G401.6 (cell line): Measurements from ENCODE around the gene BTF3L4.
"Not testable (repeated sequence)": the region's sequence is repeated elsewhere in the genome, so short reads cannot be mapped to it uniquely, and the experiment has no call there.

Source experiments
- FAIRE-seq: peaks from 2 replicates; lab custom pipeline; 2012; peaks lifted over from hg19 to GRCh38; lab: Jason Lieb, UNC

The BTF3L4 gene

GRCh38 chr1:52055066-52055865 is 829 bp upstream of the BTF3L4 start, which contains the start of gene TXNDC12:
TXNDC12 (minus strand) TSS chr1:52055191; CDS start chr1:52055096, 95 bp downstream.
- peak; percentile 40 for FAIRE-seq

- FAIRE-seq: no peak
These were observed 281 bp upstream of the BTF3L4 start for GRCh38 chr1:52055866-52056162.

GRCh38 chr1:52056937-52057231 is 789 bp downstream of the BTF3L4 start:
- no peak for FAIRE-seq

- no peak for FAIRE-seq
These were observed 1.2 kb downstream of the BTF3L4 start for GRCh38 chr1:52057255-52057654.

GRCh38 chr1:52057876-52058415 is 1.9 kb downstream of the BTF3L4 start:
- FAIRE-seq: no peak

- no peak for FAIRE-seq
These were observed 3.2 kb downstream of the BTF3L4 start for GRCh38 chr1:52059321-52059720.

GRCh38 chr1:52059888-52060287 is 3.8 kb downstream of the BTF3L4 start:
- FAIRE-seq: no peak

GRCh38 chr1:52060822-52061221 is 4.7 kb downstream of the BTF3L4 start:
- no peak for FAIRE-seq

GRCh38 chr1:52063192-52063591 is 7.1 kb downstream of the BTF3L4 start:
- FAIRE-seq: no peak

GRCh38 chr1:52070704-52071103 is 14.6 kb downstream of the BTF3L4 start:
- FAIRE-seq: no peak

- no peak for FAIRE-seq
These were observed 16.2 kb downstream of the BTF3L4 start for GRCh38 chr1:52072291-52072690.

GRCh38 chr1:52077277-52077676 is 21.2 kb downstream of the BTF3L4 start:
- FAIRE-seq: not testable (repeated sequence)

- FAIRE-seq: peak; percentile 40
These were observed 23.9 kb downstream of the BTF3L4 start for GRCh38 chr1:52080014-52080415.

GRCh38 chr1:52087892-52088291 is 31.8 kb downstream of the BTF3L4 start:
- not testable (repeated sequence) for FAIRE-seq

GRCh38 chr1:52094300-52094699 is 38.2 kb downstream of the BTF3L4 start:
- FAIRE-seq: not testable (repeated sequence)

- FAIRE-seq: no peak
These were observed 40.1 kb downstream of the BTF3L4 start for GRCh38 chr1:52096216-52096615.

GRCh38 chr1:52098139-52098871 is 42.2 kb downstream of the BTF3L4 start:
- FAIRE-seq: no peak

GRCh38 chr1:52102336-52103013 is 46.4 kb downstream of the BTF3L4 start:
- no peak for FAIRE-seq

- no peak for FAIRE-seq
These were observed 55.4 kb downstream of the BTF3L4 start for GRCh38 chr1:52111492-52111891.

GRCh38 chr1:52112489-52112888 is 56.4 kb downstream of the BTF3L4 start:
- no peak for FAIRE-seq

GRCh38 chr1:52119301-52120079 is 63.4 kb downstream of the BTF3L4 start:
- no peak for FAIRE-seq

- no peak for FAIRE-seq
These were observed 66.3 kb downstream of the BTF3L4 start for GRCh38 chr1:52122384-52122783.
